Aorta (tissue), 5 donors: ENCODE measurements around the gene CAPN8. TPM values are rescaled to one million over a fixed set of nuclear protein-coding genes. Genes with fewer than 3 reads are reported as not detected.

Experiments
- ATAC-seq: fragments of 200-7000 bp; cut with Tn5 transposase; one replicate; pipeline ENCODE4 v1.9.1; 2022; ENCODE audit warnings: moderate library complexity; ENCODE audit not compliant: low FRiP score
- DNase-seq, 2 donors: peaks; one replicate each; pipeline ENCODE4 v3.0.0-alpha.2; 2020
- H3K27ac ChIP-seq, 2 donors: one replicate each; pipeline ENCODE4 v1.5.1; 2013; ENCODE audit warnings: low read length in 2 of 2, mild to moderate bottlenecking in 2 of 2, moderate library complexity in 2 of 2, control low read depth in 1 of 2, inconsistent platforms in 1 of 2, low read depth in 1 of 2
- H3K27me3 ChIP-seq, 2 donors: one replicate each; pipeline ENCODE4 v1.6.1; 2013; ENCODE audit warnings: control low read depth in 1 of 2, low read length in 1 of 2, mild to moderate bottlenecking in 1 of 2, moderate library complexity in 1 of 2; ENCODE audit not compliant: insufficient read depth in 2 of 2, control insufficient read depth in 1 of 2
- H3K36me3 ChIP-seq, 2 donors: one replicate each; pipeline ENCODE4 v1.6.1; 2013; ENCODE audit warnings: control low read depth in 1 of 2, low read length in 1 of 2, mild to moderate bottlenecking in 1 of 2; ENCODE audit not compliant: insufficient read depth in 2 of 2, control insufficient read depth in 1 of 2
- H3K4me1 ChIP-seq, 2 donors: one replicate each; pipeline ENCODE4 v1.6.1; 2013; ENCODE audit warnings: low read length in 2 of 2, control low read depth in 1 of 2, mild to moderate bottlenecking in 1 of 2, moderate library complexity in 1 of 2; ENCODE audit not compliant: insufficient read depth in 2 of 2, control insufficient read depth in 1 of 2
- H3K4me3 ChIP-seq, 2 donors: one replicate each; pipeline ENCODE4 v1.5.1; 2013; ENCODE audit warnings: low read length in 2 of 2, control low read depth in 1 of 2, mild to moderate bottlenecking in 1 of 2
- H3K9me3 ChIP-seq: one replicate; pipeline ENCODE4 v1.6.1; 2013; ENCODE audit warnings: mild to moderate bottlenecking, low read length; ENCODE audit not compliant: control insufficient read depth
- WGBS, 2 donors: extraction: QIAGEN DNeasy Blood & Tissue Kit; methylation state at CpG; one replicate each; pipeline ENCODE4 v1.1.7; 2013; 5-methylcytosine and 5-hydroxymethylcytosine counted together
- intact Hi-C, 2 donors: fragments of 100-400 bp; cut with DNase I; formaldehyde crosslinking; loops; one replicate each; pipeline versions ENCODE4 v1.14.2 to v1.15.0; 2022
- polyA plus RNA-seq, 2 donors: library from polyadenylated mRNA; stranded (reverse); fragments of 200-250 nt; gene quantifications; one replicate each; pipeline ENCODE4 v1.2.3, GENCODE V29; 2013
- total RNA-seq, 2 donors: library from RNA; stranded (reverse); fragmentation: NEBNext Ultra II Directional; extraction: Animal tissue kit (Norgen Biotek cat#: 25700); gene quantifications; one replicate each; pipeline ENCODE4 v1.2.1, GENCODE V29; 2021
- donor health status: healthy with polysubstance abuse.
- donor health status: Bipolar disorder and iron deficiency.
- donor health status: DM: no; HTN: no; CAD: no.
- donor health status: DM: no; HTN: no; CAD: no.
- donor health status: DM: yes; HTN: yes; CAD: no.

Gene CAPN8
- total and polyA plus RNA-seq, 4 donors = 0.33 to 2.9 (median 0.45) TPM; not detected in 1

DNA sequence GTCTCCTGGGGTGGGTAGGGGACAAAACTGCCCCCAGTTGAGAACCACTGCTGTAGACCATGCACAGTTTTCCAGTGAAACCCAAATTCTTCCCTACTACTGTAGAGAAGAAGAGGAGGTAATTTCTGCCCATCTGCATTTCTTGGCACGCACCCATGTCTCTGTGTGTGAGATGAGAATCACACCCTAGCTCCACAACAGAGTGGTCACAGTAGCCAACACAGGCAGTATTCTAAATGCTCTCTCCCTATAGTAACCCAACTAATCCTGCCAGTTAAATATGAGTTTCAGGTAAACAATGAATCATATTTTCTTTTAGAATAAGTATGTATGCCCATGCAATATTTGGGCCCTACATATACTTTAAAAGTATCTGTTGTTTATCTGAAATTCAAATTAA, 45.7 kb upstream of the CAPN8 start:
- Histone ChIP-seq H3K27ac (no peak overlapping the region), H3K9me3 (no peaks in the 10 kb centered on the region), H3K27me3 (no peaks in the 10 kb centered on the region), H3K36me3 (no peaks in the 10 kb centered on the region), H3K4me1 (no peaks in the 10 kb centered on the region), H3K4me3 (no peak overlapping the region)
- ATAC-seq (no peak), DNase-seq (no peak)
- 83 to 90% methylated on average over 1 of the region's 1 CpG for WGBS, 2 donors
- intact Hi-C loops = no loop called here

DNA sequence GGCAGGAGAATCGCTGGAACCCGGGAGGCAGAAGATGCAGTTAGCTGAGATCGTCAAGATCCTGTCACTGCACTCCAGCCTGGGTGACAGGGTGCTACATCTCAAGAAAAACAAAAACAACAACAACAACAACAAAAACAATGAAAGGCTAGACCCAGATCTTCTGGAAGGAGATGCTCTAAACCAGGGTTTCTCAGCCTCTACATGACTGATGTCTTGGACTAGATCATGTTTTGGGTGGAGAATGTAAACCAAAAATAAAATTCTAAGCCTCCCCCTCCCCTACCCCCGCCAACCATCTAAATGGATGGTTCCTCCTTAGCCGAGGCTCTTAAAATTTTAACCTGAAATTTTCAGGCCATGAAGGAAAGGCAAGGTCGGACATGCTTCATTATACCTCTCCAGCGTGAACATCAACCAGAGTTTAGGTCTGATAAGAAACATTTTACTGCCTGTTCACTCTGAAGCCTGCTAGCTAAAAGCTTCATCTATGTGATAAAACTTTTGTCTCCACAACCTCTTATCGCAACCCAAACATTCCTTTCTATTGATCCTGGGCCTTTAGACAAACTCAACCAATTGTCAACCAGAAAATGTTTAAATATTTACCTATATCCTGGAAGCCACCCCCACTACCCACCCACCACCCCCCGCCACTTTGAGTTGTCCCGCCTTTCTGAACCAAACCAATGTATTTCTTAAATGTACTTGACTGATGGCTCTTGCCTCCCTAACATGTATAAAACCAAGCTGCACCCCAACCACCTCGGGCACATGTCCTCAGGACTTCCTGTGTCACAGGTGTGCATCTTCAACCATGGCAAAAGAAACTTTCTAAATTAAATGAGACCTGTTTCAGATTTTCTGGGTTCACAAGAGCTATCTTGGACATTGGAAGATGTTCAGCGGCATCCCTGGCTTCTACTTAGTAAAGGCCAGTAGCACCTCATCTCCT, 45.0 kb upstream of the CAPN8 start:
- intact Hi-C loops = no loop called here
- no peak overlapping the region for H3K4me3 ChIP-seq
- ATAC-seq = no peak
- H3K27ac ChIP-seq = no peak overlapping the region
- H3K9me3 ChIP-seq = no peaks in the 10 kb centered on the region
- DNase-seq = no peak
- H3K36me3 ChIP-seq = no peaks in the 10 kb centered on the region
- H3K27me3 ChIP-seq = no peaks in the 10 kb centered on the region
- 87 to 96% methylated on average over 12 of the region's 12 CpGs for WGBS, 2 donors
- H3K4me1 ChIP-seq = peaks cover 0 to 1% of the 10 kb centered on the region in 2 donors

DNA sequence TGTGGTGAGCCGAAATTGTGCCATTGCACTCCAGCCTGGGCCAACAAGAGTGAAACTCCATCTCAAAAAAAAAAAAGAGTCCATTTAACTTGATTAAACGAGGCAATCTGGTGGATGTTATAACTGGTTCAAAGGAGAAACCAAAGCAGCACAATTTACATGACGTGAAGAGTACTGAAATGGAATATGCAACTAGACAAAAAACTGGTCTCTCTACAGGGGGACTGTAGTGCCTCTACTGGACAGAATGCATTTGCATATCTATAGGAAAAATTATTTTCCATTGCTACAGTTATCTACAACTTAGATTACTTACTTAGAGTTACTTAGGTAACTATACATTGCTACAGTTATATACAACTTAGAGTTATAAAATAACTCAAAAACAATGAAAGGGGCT, 44.1 kb upstream of the CAPN8 start:
- 49 to 52% methylated on average over 3 of the region's 3 CpGs for WGBS, 2 donors
- Histone ChIP-seq H3K9me3 (no peaks in the 10 kb centered on the region), H3K27me3 (no peaks in the 10 kb centered on the region), H3K36me3 (no peaks in the 10 kb centered on the region), H3K27ac (no peak overlapping the region), H3K4me3 (no peak overlapping the region), H3K4me1 (peaks cover 0 to 6% of the 10 kb centered on the region in 2 donors)
- intact Hi-C loops = loop anchor here in 1 of 2 donors (5.0 kb wide), 1 partner anchor 118 kb away; no protein-coding TSS in a partner anchor
- no peak for DNase-seq
- no peak for ATAC-seq

DNA sequence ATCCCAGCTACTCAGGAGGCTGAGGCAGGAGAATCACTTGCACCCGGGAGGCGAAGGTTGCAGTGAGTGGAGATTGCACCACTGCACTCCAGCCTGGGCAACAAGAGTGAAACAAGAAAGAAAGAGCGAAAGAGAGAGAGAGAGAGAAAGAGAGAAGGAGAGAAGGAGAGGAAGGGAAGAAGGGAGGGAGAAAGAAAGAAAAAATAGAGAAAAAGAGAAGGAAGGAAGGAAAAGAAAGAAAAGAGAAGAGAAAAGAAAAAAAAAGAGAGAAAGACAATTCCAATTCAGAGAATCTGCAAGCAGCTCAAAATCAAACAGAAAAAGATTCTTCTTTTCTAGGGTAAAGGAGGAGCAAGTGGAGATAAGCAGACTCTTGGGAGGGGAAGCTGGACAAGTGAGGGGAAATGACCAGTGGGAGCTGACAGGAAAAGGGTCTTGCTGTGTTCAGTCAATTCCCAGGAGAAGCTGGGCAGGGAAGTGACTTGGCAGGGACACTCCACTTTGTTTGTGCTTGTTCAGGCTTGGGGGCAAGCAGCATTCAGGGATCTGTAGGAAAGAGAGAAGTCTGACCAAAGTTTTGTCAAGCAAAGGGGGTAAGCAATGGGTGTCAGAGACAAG, 43.3 kb upstream of the CAPN8 start:
- intact Hi-C loops = loop anchor here in 1 of 2 donors (5.0 kb wide), 1 partner anchor 119 kb away; no protein-coding TSS in a partner anchor
- WGBS, 2 donors = 96 to 99% methylated on average over 3 of the region's 3 CpGs
- DNase-seq (no peak), ATAC-seq (no peak)
- no peak overlapping the region for H3K27ac ChIP-seq
- peaks cover 0 to 6% of the 10 kb centered on the region in 2 donors for H3K4me1 ChIP-seq
- H3K36me3 ChIP-seq = no peaks in the 10 kb centered on the region
- no peak overlapping the region for H3K4me3 ChIP-seq
- no peaks in the 10 kb centered on the region for H3K9me3 ChIP-seq
- no peaks in the 10 kb centered on the region for H3K27me3 ChIP-seq

DNA sequence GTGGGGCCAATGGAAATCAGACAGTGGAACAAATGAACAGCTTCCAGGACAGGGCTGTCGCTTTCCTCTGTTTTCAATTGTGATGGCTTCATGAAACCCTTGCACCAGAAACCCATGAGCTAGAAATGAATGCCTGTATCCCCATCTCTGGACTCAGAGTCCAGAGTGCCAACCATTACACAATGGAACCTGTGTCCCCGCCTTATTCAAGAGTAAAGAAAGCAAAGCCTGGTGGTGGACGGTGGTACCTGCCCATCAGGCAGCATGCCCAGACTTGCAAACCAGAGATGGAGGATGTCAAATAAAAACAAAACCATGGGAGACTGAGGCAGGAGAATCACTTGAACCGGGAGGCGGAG, 42.5 kb upstream of the CAPN8 start:
- peak overlapping the region; percentile 18 to 82 for H3K27ac ChIP-seq
- H3K36me3 ChIP-seq = no peaks in the 10 kb centered on the region
- H3K27me3 ChIP-seq = no peaks in the 10 kb centered on the region
- DNase-seq (no peak), ATAC-seq (no peak)
- 70 to 77% methylated on average over 5 of the region's 5 CpGs for WGBS, 2 donors
- intact Hi-C loops = loop anchor here in 1 of 2 donors (5.0 kb wide), 1 partner anchor 119 kb away; no protein-coding TSS in a partner anchor
- H3K9me3 ChIP-seq = no peaks in the 10 kb centered on the region
- no peak overlapping the region for H3K4me3 ChIP-seq
- H3K4me1 ChIP-seq = peaks cover 0 to 6% of the 10 kb centered on the region in 2 donors

DNA sequence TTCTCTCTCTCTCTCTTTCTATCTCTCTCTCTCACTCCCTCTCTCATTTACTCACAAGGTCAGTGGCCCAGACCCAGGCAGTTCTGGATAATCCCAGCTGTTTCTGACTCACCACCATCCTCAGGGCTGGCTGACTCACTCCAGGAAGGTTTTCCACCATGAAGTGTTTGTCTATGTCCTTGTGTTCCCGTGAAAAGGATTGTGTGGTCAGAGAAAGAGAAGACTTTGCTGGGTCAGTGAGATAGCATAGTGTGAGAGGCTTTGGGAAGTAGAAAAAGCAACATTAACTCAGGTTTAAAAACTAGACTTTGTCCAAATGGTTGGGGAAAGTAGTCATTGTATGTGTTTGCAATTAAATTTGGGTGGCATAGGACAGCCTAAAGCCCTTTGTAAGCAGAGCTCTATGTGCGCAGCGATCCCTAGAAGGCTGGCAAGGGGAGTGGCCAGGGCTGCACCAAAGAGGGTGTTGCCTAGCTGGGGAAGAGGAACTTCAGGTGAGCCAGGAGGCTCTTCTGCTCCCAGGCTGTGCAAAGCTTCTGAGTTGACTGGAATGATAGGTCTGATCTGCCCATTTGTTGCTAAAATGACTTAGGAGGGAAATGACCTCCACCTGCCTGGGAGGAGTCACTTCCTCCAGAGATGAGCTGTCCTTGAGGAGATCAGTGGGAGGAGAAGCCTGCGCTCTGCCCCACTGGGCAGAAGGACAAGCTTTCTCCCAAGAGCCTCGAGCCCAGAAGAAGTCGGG, 41.9 kb upstream of the CAPN8 start:
- no peaks in the 10 kb centered on the region for H3K9me3 ChIP-seq
- no peaks in the 10 kb centered on the region for H3K27me3 ChIP-seq
- peak overlapping the region; percentile 18 to 82 for H3K27ac ChIP-seq
- peaks cover 0 to 6% of the 10 kb centered on the region in 2 donors for H3K4me1 ChIP-seq
- no peaks in the 10 kb centered on the region for H3K36me3 ChIP-seq
- H3K4me3 ChIP-seq = no peak overlapping the region
- ATAC-seq (peak; percentile 86), DNase-seq (peak; percentile 86)
- intact Hi-C loops = loop anchor here in 1 of 2 donors (5.0 kb wide), 1 partner anchor 120 kb away; no protein-coding TSS in a partner anchor
- 36 to 53% methylated on average over 6 of the region's 6 CpGs for WGBS, 2 donors

DNA sequence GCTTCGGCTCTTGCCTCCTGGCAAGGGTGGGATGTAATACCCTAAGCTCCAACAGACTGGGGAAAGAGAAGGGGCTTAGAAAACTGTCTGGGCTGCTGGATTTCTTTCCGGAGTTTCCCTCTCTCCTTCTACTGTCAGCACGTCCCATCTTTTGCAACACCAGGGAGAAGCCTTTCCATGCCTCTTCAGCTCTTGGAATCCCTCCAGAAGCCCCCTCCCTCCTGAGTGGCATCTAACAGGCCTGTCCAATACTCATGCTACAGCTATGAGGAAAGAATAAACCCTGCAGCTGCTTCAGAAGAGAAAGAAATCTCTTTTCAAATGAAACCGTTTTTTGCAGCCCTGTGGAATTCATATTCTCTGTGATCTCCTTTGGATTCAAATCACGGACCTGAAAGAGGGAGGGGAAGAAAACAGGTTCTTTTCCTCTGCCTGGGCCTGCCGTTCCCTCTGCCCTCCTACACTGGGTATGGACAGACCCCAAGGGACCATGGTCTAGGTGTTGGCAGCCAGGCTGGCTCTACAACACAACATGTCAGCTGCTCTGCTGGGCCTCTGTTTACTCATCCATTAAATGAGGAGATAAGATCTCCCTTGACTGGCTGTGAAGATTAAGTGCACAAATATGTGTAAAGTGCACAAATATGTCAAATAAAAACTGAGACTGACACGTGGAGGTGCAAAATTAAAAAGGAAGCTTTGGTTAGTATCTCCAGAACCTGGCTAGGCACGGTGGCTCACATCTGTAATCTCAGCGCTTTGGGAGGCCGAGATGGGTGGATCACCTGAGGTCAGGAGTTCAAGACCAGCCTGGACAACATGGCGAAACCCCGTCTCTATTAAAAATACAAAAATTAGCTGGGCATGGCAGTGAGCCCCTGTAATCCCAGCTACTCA, 40.8 kb upstream of the CAPN8 start:
- no peak for ATAC-seq
- H3K27me3 ChIP-seq = no peaks in the 10 kb centered on the region
- DNase-seq = no peak
- peak overlapping the region; percentile 33 to 94 for H3K27ac ChIP-seq
- no peaks in the 10 kb centered on the region for H3K9me3 ChIP-seq
- H3K4me3 ChIP-seq = no peak overlapping the region
- intact Hi-C loops = loop anchor here in 1 of 2 donors (5.0 kb wide), 1 partner anchor 121 kb away; no protein-coding TSS in a partner anchor
- 42 to 46% methylated on average over 12 of the region's 12 CpGs for WGBS, 2 donors
- no peaks in the 10 kb centered on the region for H3K36me3 ChIP-seq
- H3K4me1 ChIP-seq = peaks cover 0 to 6% of the 10 kb centered on the region in 2 donors
